HEK293 (cell line): Measurements from ENCODE around the gene ATG101.

Source experiments
- ATF2 ChIP-seq: fragments of 450-650 bp; formaldehyde crosslinking; IDR thresholded peaks from 2 replicates; pipeline ENCODE4 v1.5.1; 2016; ENCODE audit warnings: missing biosample characterization, missing genetic modification characterization, low read depth
- PBX3 ChIP-seq: sonication (generic); formaldehyde crosslinking; IDR thresholded peaks from 2 replicates; pipeline ENCODE4 v1.8.1; 2022; ENCODE audit warnings: mild to moderate bottlenecking, moderate library complexity, missing genetic modification reagents
- SETDB1 ChIP-seq: IDR thresholded peaks from one replicate; pipeline ENCODE4 v1.6.1; 2017; ENCODE audit warnings: mild to moderate bottlenecking, low read length, moderate library complexity, mixed read lengths; ENCODE audit not compliant: insufficient read length
- SP2 ChIP-seq: fragments of 450-650 bp; formaldehyde crosslinking; IDR thresholded peaks from 2 replicates; pipeline ENCODE4 v1.5.1; 2016; ENCODE audit warnings: missing biosample characterization, missing genetic modification characterization
- TRIM28 ChIP-seq: IDR thresholded peaks from 2 replicates; pipeline ENCODE4 v1.6.1; 2011; ENCODE audit warnings: low read length, control low read depth, borderline replicate concordance
- ZBTB1 ChIP-seq: fragments of 450-650 bp; formaldehyde crosslinking; IDR thresholded peaks from 2 replicates; pipeline ENCODE4 v1.5.1; 2016; ENCODE audit warnings: missing biosample characterization, missing genetic modification characterization
- ZNF24 ChIP-seq: fragments of 450-650 bp; formaldehyde crosslinking; IDR thresholded peaks from 2 replicates; pipeline ENCODE4 v1.5.1; 2016; ENCODE audit warnings: missing biosample characterization, missing genetic modification characterization
- ZNF473 ChIP-seq: fragments of 450-650 bp; formaldehyde crosslinking; IDR thresholded peaks from 2 replicates; pipeline ENCODE4 v1.5.1; 2017; ENCODE audit warnings: missing biosample characterization, missing genetic modification characterization
- ZNF48 ChIP-seq: fragments of 450-650 bp; formaldehyde crosslinking; IDR thresholded peaks from 2 replicates; pipeline ENCODE4 v1.5.1; 2016; ENCODE audit warnings: missing biosample characterization, missing genetic modification characterization
- ZNF610 ChIP-seq: fragments of 450-650 bp; formaldehyde crosslinking; IDR thresholded peaks from 2 replicates; pipeline ENCODE4 v1.5.1; 2016; ENCODE audit warnings: missing biosample characterization, missing genetic modification characterization, borderline replicate concordance
- ZNF830 ChIP-seq: fragments of 450-650 bp; IDR thresholded peaks from 2 replicates; pipeline ENCODE4 v1.5.0; 2018; ENCODE audit warnings: missing biosample characterization, missing genetic modification characterization, low read depth, mild to moderate bottlenecking, moderate library complexity
- TF ChIP-seq, protein P1 (sequence below): fragments of 450-650 bp; formaldehyde crosslinking; IDR thresholded peaks from 2 replicates; pipeline ENCODE4 v1.5.1; 2016; ENCODE audit warnings: missing biosample characterization, missing genetic modification characterization

DNA sequence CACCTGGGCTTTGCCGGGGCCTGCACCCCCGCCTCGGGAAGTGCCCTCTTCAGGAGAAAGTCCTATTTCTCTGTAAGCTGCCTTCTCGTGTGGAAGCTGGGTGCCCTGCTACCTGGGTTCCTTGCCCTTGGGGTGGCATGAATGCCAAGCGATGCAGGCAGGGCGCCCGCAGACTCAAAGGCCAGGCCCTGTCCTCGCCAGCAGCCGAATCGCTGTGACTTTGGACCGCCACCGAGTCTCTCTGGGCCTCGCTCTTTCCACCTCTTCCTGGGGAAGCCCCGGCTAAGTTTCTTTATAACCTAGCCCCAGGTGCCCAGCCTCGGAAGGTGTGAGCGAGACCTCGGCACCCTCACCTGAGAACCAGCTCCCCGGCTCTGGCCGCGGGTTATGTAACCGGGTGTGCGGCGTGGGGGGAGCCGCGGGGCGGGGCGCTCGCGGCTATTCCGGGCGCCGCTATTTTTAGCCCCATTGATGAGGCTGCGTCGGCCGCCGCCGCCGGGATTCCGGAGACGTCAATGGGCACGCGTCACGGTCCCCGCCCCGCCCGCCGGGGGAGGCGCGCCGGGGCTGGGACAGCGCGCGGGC, 33.1 kb upstream of the ATG101 start:
- TF ChIP-seq SETDB1: no peak
- TF ChIP-seq ATF2 (tag by site-specific recombination): no peak
- TF ChIP-seq, protein P1, sequence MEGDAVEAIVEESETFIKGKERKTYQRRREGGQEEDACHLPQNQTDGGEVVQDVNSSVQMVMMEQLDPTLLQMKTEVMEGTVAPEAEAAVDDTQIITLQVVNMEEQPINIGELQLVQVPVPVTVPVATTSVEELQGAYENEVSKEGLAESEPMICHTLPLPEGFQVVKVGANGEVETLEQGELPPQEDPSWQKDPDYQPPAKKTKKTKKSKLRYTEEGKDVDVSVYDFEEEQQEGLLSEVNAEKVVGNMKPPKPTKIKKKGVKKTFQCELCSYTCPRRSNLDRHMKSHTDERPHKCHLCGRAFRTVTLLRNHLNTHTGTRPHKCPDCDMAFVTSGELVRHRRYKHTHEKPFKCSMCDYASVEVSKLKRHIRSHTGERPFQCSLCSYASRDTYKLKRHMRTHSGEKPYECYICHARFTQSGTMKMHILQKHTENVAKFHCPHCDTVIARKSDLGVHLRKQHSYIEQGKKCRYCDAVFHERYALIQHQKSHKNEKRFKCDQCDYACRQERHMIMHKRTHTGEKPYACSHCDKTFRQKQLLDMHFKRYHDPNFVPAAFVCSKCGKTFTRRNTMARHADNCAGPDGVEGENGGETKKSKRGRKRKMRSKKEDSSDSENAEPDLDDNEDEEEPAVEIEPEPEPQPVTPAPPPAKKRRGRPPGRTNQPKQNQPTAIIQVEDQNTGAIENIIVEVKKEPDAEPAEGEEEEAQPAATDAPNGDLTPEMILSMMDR (tag by site-specific recombination): no peak
- no peak for TF ChIP-seq ZNF610 (tag by site-specific recombination)
- TF ChIP-seq TRIM28: no peak
- TF ChIP-seq ZNF473 (tag by site-specific recombination): no peak
- peak; percentile 10; the same call in 1 of the 2 replicates for TF ChIP-seq SP2 (tag by site-specific recombination)
- no peak for TF ChIP-seq ZNF830 (tag by site-specific recombination)
- no peak for TF ChIP-seq PBX3 (CRISPR knock-in tag)
- TF ChIP-seq ZBTB1 (tag by site-specific recombination): no peak
- TF ChIP-seq ZNF48: no peak
- no peak for TF ChIP-seq ZNF24
